ENCODE data around the gene ARG1. TPM values are rescaled to one million over a fixed set of nuclear protein-coding genes. Genes with fewer than 3 reads are reported as not detected.
"Not testable (repeated sequence)": the region's sequence is repeated elsewhere in the genome, so short reads cannot be mapped to it uniquely, and the experiment has no call there.

Gene ARG1
- total RNA-seq, 5 donors from 2014 or later (not counting 1 experiment from before 2014, with no cell fraction given): 0.49 to 1.1 (median 0.75) TPM; not detected in 1

GRCh38 chr6:131532580-131533039 is 40.4 kb upstream of the ARG1 start:
- Mint-ChIP-seq H3K27me3 (no peaks in the 10 kb centered on the region), H3K4me3 (peak overlapping the region in 1 of 3 donors; percentile 9), H3K27ac (peak overlapping the region; percentile 85 to 94), H3K9me3 (no peaks in the 10 kb centered on the region), H3K4me1 (peaks cover 55 to 61% (median 56%) of the 10 kb centered on the region in 3 donors), H3K36me3 (no peaks in the 10 kb centered on the region)
- WGBS (ENCODE audit: insufficient coverage): 38% methylated on average over 2 of the region's 3 CpGs
- H3K36me3 ChIP-seq (ENCODE audit: control insufficient read depth in 2 of 2, extremely low read depth in 1 of 2, insufficient read depth in 1 of 2, low read length in 1 of 2): no peaks in the 10 kb centered on the region
- ATAC-seq (replicated peaks in 1 of 4) (peak in 3 of 4 experiments; percentile 34 to 61 (median 46)), DNase-seq (peak in 1 of 35 experiments; percentile 14)
- CTCF ChIA-PET: interaction anchor here (0.5 to 4.3 kb wide), 16 partner anchors 13 to 647 kb away, joined by 3 to 74 read pairs (median 15); partner anchors contain the start of gene MED23 (in 1 of the 2)
- no peaks in the 10 kb centered on the region for H3K9me3 ChIP-seq
- peaks cover 10 to 19% of the 10 kb centered on the region in 2 experiments for H3K4me1 ChIP-seq (ENCODE audit: control insufficient read depth in 1 of 2, extremely low read depth in 1 of 2, insufficient read depth in 2 of 2, low read length in 2 of 2)
- H3K4me3 ChIP-seq (ENCODE audit: control insufficient read depth in 1 of 2, extremely low read depth in 1 of 2, low read length in 1 of 2): no peak overlapping the region
- no peaks in the 10 kb centered on the region for H3K27me3 ChIP-seq (replicated peaks in 1 of 2; ENCODE audit: control insufficient read depth in 2 of 2, extremely low read depth in 1 of 2, insufficient read depth in 2 of 2, low read length in 1 of 2)
- POLR2A ChIA-PET: interaction anchor here in 1 of 2 donors (1.0 kb wide), 1 partner anchor 386 kb away, joined by 3 read pairs; no protein-coding TSS in a partner anchor
- no peak overlapping the region for H3K27ac ChIP-seq (ENCODE audit: low read length)

- H3K27me3 ChIP-seq (replicated peaks in 1 of 2; ENCODE audit: control insufficient read depth in 2 of 2, extremely low read depth in 1 of 2, insufficient read depth in 2 of 2, low read length in 1 of 2); H3K36me3 ChIP-seq (ENCODE audit: control insufficient read depth in 2 of 2, extremely low read depth in 1 of 2, insufficient read depth in 1 of 2, low read length in 1 of 2); H3K4me3 ChIP-seq (ENCODE audit: control insufficient read depth in 1 of 2, extremely low read depth in 1 of 2, low read length in 1 of 2); H3K27ac Mint-ChIP-seq; H3K4me1 ChIP-seq (ENCODE audit: control insufficient read depth in 1 of 2, extremely low read depth in 1 of 2, insufficient read depth in 2 of 2, low read length in 2 of 2); H3K9me3 ChIP-seq; H3K9me3 Mint-ChIP-seq; POLR2A ChIA-PET; H3K4me1 Mint-ChIP-seq; ATAC-seq (replicated peaks in 1 of 4); CTCF ChIA-PET; H3K27ac ChIP-seq (ENCODE audit: low read length); H3K27me3 Mint-ChIP-seq; H3K36me3 Mint-ChIP-seq; DNase-seq; H3K4me3 Mint-ChIP-seq: not testable (repeated sequence)
- WGBS (ENCODE audit: insufficient coverage): 71% methylated on average over 4 of the region's 4 CpGs
Observed at GRCh38 chr6:131538615-131539014, 34.4 kb upstream of the ARG1 start.

- ATAC-seq (replicated peaks in 1 of 4) (no peak), DNase-seq (no peak)
- no peak overlapping the region for H3K27ac Mint-ChIP-seq
- H3K27me3 Mint-ChIP-seq: peaks cover 0 to 7% of the 10 kb centered on the region in 2 donors
- WGBS (ENCODE audit: insufficient coverage): 88% methylated on average over 1 of the region's 2 CpGs
- Histone ChIP-seq H3K4me3 (ENCODE audit: control insufficient read depth in 1 of 2, extremely low read depth in 1 of 2, low read length in 1 of 2) (no peak overlapping the region), H3K4me1 (ENCODE audit: control insufficient read depth in 1 of 2, extremely low read depth in 1 of 2, insufficient read depth in 2 of 2, low read length in 2 of 2) (no peaks in the 10 kb centered on the region), H3K36me3 (ENCODE audit: control insufficient read depth in 2 of 2, extremely low read depth in 1 of 2, insufficient read depth in 1 of 2, low read length in 1 of 2) (no peaks in the 10 kb centered on the region), H3K27ac (ENCODE audit: low read length) (no peak overlapping the region), H3K27me3 (replicated peaks in 1 of 2; ENCODE audit: control insufficient read depth in 2 of 2, extremely low read depth in 1 of 2, insufficient read depth in 2 of 2, low read length in 1 of 2) (no peaks in the 10 kb centered on the region), H3K9me3 (no peaks in the 10 kb centered on the region)
- H3K9me3 Mint-ChIP-seq: no peaks in the 10 kb centered on the region
- no peaks in the 10 kb centered on the region for H3K36me3 Mint-ChIP-seq
- CTCF ChIA-PET: no interaction called here
- H3K4me3 Mint-ChIP-seq: no peak overlapping the region
- POLR2A ChIA-PET: no interaction called here
- H3K4me1 Mint-ChIP-seq: no peaks in the 10 kb centered on the region
Observed at GRCh38 chr6:131545317-131545716, 27.7 kb upstream of the ARG1 start.

GRCh38 chr6:131547488-131547887 is 25.5 kb upstream of the ARG1 start:
- no peak for ATAC-seq (replicated peaks in 1 of 4)
- Mint-ChIP-seq H3K27ac (no peak overlapping the region), H3K4me3 (no peak overlapping the region), H3K27me3 (peaks cover 0 to 3% of the 10 kb centered on the region in 2 donors), H3K9me3 (no peaks in the 10 kb centered on the region), H3K4me1 (no peaks in the 10 kb centered on the region), H3K36me3 (no peaks in the 10 kb centered on the region)
- Histone ChIP-seq H3K9me3 (no peaks in the 10 kb centered on the region), H3K4me3 (ENCODE audit: control insufficient read depth in 1 of 2, extremely low read depth in 1 of 2, low read length in 1 of 2) (no peak overlapping the region), H3K27ac (ENCODE audit: low read length) (no peak overlapping the region), H3K27me3 (replicated peaks in 1 of 2; ENCODE audit: control insufficient read depth in 2 of 2, extremely low read depth in 1 of 2, insufficient read depth in 2 of 2, low read length in 1 of 2) (no peaks in the 10 kb centered on the region), H3K36me3 (ENCODE audit: control insufficient read depth in 2 of 2, extremely low read depth in 1 of 2, insufficient read depth in 1 of 2, low read length in 1 of 2) (no peaks in the 10 kb centered on the region), H3K4me1 (ENCODE audit: control insufficient read depth in 1 of 2, extremely low read depth in 1 of 2, insufficient read depth in 2 of 2, low read length in 2 of 2) (no peaks in the 10 kb centered on the region)
- 100% methylated on average over 4 of the region's 6 CpGs for WGBS (ENCODE audit: insufficient coverage)
- no peak for DNase-seq
- ChIA-PET POLR2A (no interaction called here), CTCF (no interaction called here)

GRCh38 chr6:131548441-131548840 is 24.6 kb upstream of the ARG1 start:
- H3K4me3 ChIP-seq (ENCODE audit: control insufficient read depth in 1 of 2, extremely low read depth in 1 of 2, low read length in 1 of 2): no peak overlapping the region
- Mint-ChIP-seq H3K36me3 (no peaks in the 10 kb centered on the region), H3K9me3 (no peaks in the 10 kb centered on the region), H3K27me3 (peaks cover 0 to 3% of the 10 kb centered on the region in 2 donors), H3K4me3 (no peak overlapping the region), H3K4me1 (no peaks in the 10 kb centered on the region), H3K27ac (no peak overlapping the region)
- no peaks in the 10 kb centered on the region for H3K4me1 ChIP-seq (ENCODE audit: control insufficient read depth in 1 of 2, extremely low read depth in 1 of 2, insufficient read depth in 2 of 2, low read length in 2 of 2)
- POLR2A ChIA-PET: no interaction called here
- ATAC-seq (replicated peaks in 1 of 4) (no peak), DNase-seq (no peak)
- no peaks in the 10 kb centered on the region for H3K27me3 ChIP-seq (replicated peaks in 1 of 2; ENCODE audit: control insufficient read depth in 2 of 2, extremely low read depth in 1 of 2, insufficient read depth in 2 of 2, low read length in 1 of 2)
- H3K9me3 ChIP-seq: no peaks in the 10 kb centered on the region
- CTCF ChIA-PET: interaction anchor here in 1 of 2 donors (0.6 kb wide), 1 partner anchor 446 kb away, joined by 3 read pairs; no protein-coding TSS in a partner anchor
- no CpG with 5 or more reads among the region's 1 CpG for WGBS (ENCODE audit: insufficient coverage)
- no peaks in the 10 kb centered on the region for H3K36me3 ChIP-seq (ENCODE audit: control insufficient read depth in 2 of 2, extremely low read depth in 1 of 2, insufficient read depth in 1 of 2, low read length in 1 of 2)
- no peak overlapping the region for H3K27ac ChIP-seq (ENCODE audit: low read length)

- H3K36me3 Mint-ChIP-seq: no peaks in the 10 kb centered on the region
- DNase-seq (no peak), ATAC-seq (replicated peaks in 1 of 4) (no peak)
- no peak overlapping the region for H3K4me3 Mint-ChIP-seq
- peaks cover 0 to 3% of the 10 kb centered on the region in 2 donors for H3K27me3 Mint-ChIP-seq
- POLR2A ChIA-PET: no interaction called here
- no peaks in the 10 kb centered on the region for H3K4me1 Mint-ChIP-seq
- Histone ChIP-seq H3K9me3 (no peaks in the 10 kb centered on the region), H3K27ac (ENCODE audit: low read length) (no peak overlapping the region), H3K27me3 (replicated peaks in 1 of 2; ENCODE audit: control insufficient read depth in 2 of 2, extremely low read depth in 1 of 2, insufficient read depth in 2 of 2, low read length in 1 of 2) (no peaks in the 10 kb centered on the region), H3K4me1 (ENCODE audit: control insufficient read depth in 1 of 2, extremely low read depth in 1 of 2, insufficient read depth in 2 of 2, low read length in 2 of 2) (no peaks in the 10 kb centered on the region), H3K36me3 (ENCODE audit: control insufficient read depth in 2 of 2, extremely low read depth in 1 of 2, insufficient read depth in 1 of 2, low read length in 1 of 2) (no peaks in the 10 kb centered on the region), H3K4me3 (ENCODE audit: control insufficient read depth in 1 of 2, extremely low read depth in 1 of 2, low read length in 1 of 2) (no peak overlapping the region)
- CTCF ChIA-PET: interaction anchor here in 1 of 2 donors (0.8 kb wide), 1 partner anchor 929 kb away, joined by 3 read pairs; no protein-coding TSS in a partner anchor
- no peaks in the 10 kb centered on the region for H3K9me3 Mint-ChIP-seq
- H3K27ac Mint-ChIP-seq: no peak overlapping the region
- WGBS (ENCODE audit: insufficient coverage): no CpG with 5 or more reads among the region's 2 CpGs
Observed at GRCh38 chr6:131549811-131550210, 23.2 kb upstream of the ARG1 start.
